Progenitor cell of endocrine pancreas (in vitro differentiated cells): ENCODE measurements around the gene DDX54. TPM values are rescaled to one million over a fixed set of nuclear protein-coding genes. Genes with fewer than 3 reads are reported as not detected.

Experiments used
- DNase-seq: peaks from one replicate; pipeline ENCODE4 v3.0.0; 2021; ENCODE audit warnings: low spot score; ENCODE audit not compliant: unreplicated experiment
- H3K27ac Mint-ChIP-seq: 2 replicates; pipeline ENCODE4 v1.8.0; 2021; ENCODE audit warnings: mild to moderate bottlenecking, moderate library complexity, mixed read lengths
- H3K27me3 Mint-ChIP-seq: 2 replicates; pipeline ENCODE4 v1.8.0; 2021; ENCODE audit warnings: mixed read lengths
- H3K36me3 Mint-ChIP-seq: 2 replicates; pipeline ENCODE4 v1.8.0; 2022; ENCODE audit warnings: mixed read lengths; ENCODE audit not compliant: insufficient read depth
- H3K4me1 Mint-ChIP-seq: 2 replicates; pipeline ENCODE4 v1.8.0; 2021; ENCODE audit warnings: low read depth, mixed read lengths
- H3K4me3 Mint-ChIP-seq: 2 replicates; pipeline ENCODE4 v1.8.0; 2021; ENCODE audit warnings: low read depth, mild to moderate bottlenecking, moderate library complexity, mixed read lengths
- H3K9me3 Mint-ChIP-seq: 2 replicates; pipeline ENCODE4 v1.8.0; 2021; ENCODE audit warnings: low read depth, mixed read lengths
- CTCF ChIP-seq: fragments of 200-600 bp; sonication (generic); IDR thresholded peaks from one replicate; pipeline ENCODE4 v1.5.0; 2021; ENCODE audit warnings: antibody characterized with exemption, mild to moderate bottlenecking; ENCODE audit not compliant: unreplicated experiment
- total RNA-seq: library from RNA; stranded (reverse); gene quantifications from 2 replicates; pipeline ENCODE4 v1.2.1, GENCODE V29; 2021

The DDX54 gene
- total RNA-seq, 1 donor from 2014 or later: 61.5 TPM

- Mint-ChIP-seq H3K36me3 (no peaks in the 10 kb centered on the region), H3K27me3 (no peaks in the 10 kb centered on the region), H3K9me3 (no peaks in the 10 kb centered on the region), H3K27ac (peak overlapping the region; percentile 77), H3K4me1 (peaks cover 17% of the 10 kb centered on the region), H3K4me3 (peak overlapping the region; percentile 83)
- no peak for DNase-seq
- no peak for TF ChIP-seq CTCF
These were observed 36.9 kb upstream of the DDX54 start for GRCh38 chr12:113221997-113222729.

GRCh38 chr12:113221181-113221996 is 36.1 kb upstream of the DDX54 start, which contains the start of gene TPCN1:
TPCN1 (plus strand) TSS chr12:113221464; CDS start chr12:113226853, 5,389 bp downstream.
- peak within 1 kb of the TSS; percentile 83 for H3K4me3 Mint-ChIP-seq
- H3K4me1 Mint-ChIP-seq: peaks cover 17% of the 10 kb centered on the region
- H3K36me3 Mint-ChIP-seq: no peaks in the 10 kb centered on the region
- no peaks in the 10 kb centered on the region for H3K9me3 Mint-ChIP-seq
- TF ChIP-seq CTCF: peak; percentile 31
- peak; percentile 97 for DNase-seq
- H3K27ac Mint-ChIP-seq: peak within 1 kb of the TSS; percentile 91
- H3K27me3 Mint-ChIP-seq: no peaks in the 10 kb centered on the region

GRCh38 chr12:113220593-113221180 is 35.4 kb upstream of the DDX54 start:
- H3K9me3 Mint-ChIP-seq: no peaks in the 10 kb centered on the region
- no peak for DNase-seq
- no peak for TF ChIP-seq CTCF
- H3K27ac Mint-ChIP-seq: peak overlapping the region; percentile 91
- no peaks in the 10 kb centered on the region for H3K27me3 Mint-ChIP-seq
- H3K4me1 Mint-ChIP-seq: peaks cover 17% of the 10 kb centered on the region
- no peaks in the 10 kb centered on the region for H3K36me3 Mint-ChIP-seq
- H3K4me3 Mint-ChIP-seq: peak overlapping the region; percentile 83

- no peaks in the 10 kb centered on the region for H3K36me3 Mint-ChIP-seq
- DNase-seq: no peak
- no peak for TF ChIP-seq CTCF
- H3K4me1 Mint-ChIP-seq: peaks cover 1% of the 10 kb centered on the region
- no peaks in the 10 kb centered on the region for H3K27me3 Mint-ChIP-seq
- H3K27ac Mint-ChIP-seq: no peak overlapping the region
- no peaks in the 10 kb centered on the region for H3K9me3 Mint-ChIP-seq
- H3K4me3 Mint-ChIP-seq: no peak overlapping the region
These were observed 30.7 kb upstream of the DDX54 start for GRCh38 chr12:113216027-113216426.

- no peaks in the 10 kb centered on the region for H3K9me3 Mint-ChIP-seq
- H3K4me1 Mint-ChIP-seq: no peaks in the 10 kb centered on the region
- H3K27ac Mint-ChIP-seq: no peak overlapping the region
- no peak for DNase-seq
- no peak overlapping the region for H3K4me3 Mint-ChIP-seq
- H3K27me3 Mint-ChIP-seq: no peaks in the 10 kb centered on the region
- no peak for TF ChIP-seq CTCF
- H3K36me3 Mint-ChIP-seq: no peaks in the 10 kb centered on the region
These were observed 29.7 kb upstream of the DDX54 start for GRCh38 chr12:113214895-113215400.
